GM18502 (cell line): ENCODE measurements around the gene SNX6.
"Not testable (repeated sequence)": the region's sequence is repeated elsewhere in the genome, so short reads cannot be mapped to it uniquely, and the experiment has no call there.

ENCODE experiments used
- ATAC-seq: cut with Tn5 transposase; IDR thresholded peaks from one replicate; pipeline ENCODE4 v1.9.1; 2021; ENCODE audit warnings: mild to moderate bottlenecking; ENCODE audit not compliant: unreplicated experiment, poor library complexity

Gene SNX6

DNA sequence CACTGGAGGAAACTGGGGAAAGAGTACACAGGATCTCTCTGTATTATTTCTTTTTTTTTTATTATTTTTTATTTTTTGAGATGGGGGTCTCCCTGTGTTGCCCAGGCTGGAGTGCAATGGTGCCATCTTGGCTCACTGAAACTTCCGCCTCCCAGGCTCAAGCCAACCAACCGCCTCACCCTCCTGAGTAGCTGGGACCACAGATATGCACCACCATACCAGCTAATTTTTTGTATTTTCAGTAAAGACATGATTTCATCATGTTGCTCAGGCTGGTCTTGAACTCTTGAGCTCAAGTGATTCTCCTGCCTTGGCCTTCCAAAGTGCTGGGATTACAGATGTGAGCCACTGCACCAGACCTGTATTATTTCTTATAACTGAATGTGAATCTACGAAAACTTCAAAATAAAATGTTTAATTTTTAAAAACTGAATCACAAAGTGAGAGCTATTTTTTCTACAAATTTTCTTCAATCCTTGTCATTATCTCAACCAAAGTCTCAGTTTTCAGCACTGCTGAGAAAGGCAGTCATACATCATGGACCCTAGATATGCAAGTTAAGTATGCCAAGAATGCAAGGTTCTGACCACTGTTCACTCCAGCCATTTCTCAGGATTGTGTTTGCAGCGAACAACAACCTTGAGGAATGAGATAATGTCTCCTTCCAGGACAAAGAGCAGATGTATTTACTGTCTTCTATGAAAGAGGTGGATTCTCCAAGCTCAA is 92.8 kb downstream of the SNX6 start:
- ATAC-seq, result no peak

DNA sequence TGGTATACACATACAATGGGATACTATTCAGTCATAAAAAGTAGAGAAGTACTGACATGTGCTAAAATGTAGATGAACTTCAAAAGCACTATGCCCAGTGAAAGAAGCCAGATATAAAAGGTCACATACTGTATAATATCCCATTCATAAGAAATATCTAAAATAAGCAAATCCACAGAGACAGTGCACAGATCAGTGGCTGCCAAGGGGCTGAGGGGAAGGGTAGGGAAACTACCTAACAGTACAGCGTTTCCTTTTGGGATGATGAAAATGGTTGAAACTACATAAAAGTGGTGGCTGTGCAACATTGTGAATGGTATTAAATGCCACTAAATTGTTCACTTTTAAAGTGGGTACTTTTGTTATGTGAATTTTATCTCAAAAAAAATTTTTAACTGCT is 102.4 kb downstream of the SNX6 start:
- ATAC-seq, result no peak

DNA sequence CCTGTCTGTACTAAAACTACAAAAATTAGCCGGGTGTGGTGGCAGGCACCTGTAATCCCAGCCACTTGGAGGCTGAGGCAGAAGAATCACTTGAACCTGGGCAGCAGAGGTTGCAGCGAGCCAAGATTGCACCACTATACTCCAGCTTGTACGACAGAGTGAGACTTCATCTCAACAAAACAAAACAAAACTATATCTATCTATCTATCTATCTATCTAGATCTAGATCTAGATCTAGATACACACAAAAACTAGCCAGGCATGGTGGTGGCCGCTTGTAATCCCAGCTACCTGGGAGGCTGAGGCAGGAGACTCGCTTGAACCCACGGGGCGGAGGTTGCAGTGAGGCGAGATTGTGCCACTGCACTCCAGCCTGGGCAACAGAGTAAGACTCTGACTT is 105.7 kb downstream of the SNX6 start:
- not testable (repeated sequence) for ATAC-seq

DNA sequence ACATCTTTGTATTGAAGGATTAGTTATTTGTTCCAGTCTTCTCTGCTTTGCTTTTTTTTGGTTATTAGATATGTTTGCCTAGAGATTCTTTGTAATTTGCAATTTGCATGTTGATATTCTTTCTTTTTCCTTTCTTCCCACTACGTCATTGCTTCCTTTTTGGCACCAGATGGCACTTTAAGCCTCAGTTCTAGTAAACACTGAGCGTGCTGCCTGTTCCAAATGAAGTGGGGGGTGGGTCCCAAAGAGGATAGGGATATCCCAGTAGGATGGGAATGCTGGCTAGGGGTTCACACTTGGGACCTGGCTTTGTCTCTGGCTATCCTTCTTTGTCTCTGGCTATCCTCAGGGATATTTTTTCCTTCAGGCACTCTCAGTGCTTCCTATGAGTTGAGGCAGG is 107.5 kb downstream of the SNX6 start:
- ATAC-seq, result no peak

DNA sequence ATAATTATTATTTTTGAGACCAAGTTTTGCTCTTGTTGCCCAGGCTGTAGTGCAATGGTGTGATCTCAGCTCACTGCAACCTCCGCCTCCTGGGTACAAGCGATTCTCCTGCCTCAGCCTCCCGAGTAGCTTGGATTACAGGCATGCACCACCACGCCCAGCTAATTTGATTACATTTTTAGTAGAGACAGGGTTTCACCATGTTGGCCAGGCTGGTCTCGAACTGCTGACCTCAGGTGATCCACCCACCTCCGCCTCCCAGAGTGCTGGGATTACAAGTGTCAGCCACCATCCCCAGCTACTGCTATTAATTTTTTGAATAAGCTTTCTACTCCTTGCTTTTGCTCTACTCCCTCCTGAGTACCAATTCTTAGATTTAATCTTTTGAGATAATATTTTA is 108.9 kb downstream of the SNX6 start:
- not testable (repeated sequence) for ATAC-seq

DNA sequence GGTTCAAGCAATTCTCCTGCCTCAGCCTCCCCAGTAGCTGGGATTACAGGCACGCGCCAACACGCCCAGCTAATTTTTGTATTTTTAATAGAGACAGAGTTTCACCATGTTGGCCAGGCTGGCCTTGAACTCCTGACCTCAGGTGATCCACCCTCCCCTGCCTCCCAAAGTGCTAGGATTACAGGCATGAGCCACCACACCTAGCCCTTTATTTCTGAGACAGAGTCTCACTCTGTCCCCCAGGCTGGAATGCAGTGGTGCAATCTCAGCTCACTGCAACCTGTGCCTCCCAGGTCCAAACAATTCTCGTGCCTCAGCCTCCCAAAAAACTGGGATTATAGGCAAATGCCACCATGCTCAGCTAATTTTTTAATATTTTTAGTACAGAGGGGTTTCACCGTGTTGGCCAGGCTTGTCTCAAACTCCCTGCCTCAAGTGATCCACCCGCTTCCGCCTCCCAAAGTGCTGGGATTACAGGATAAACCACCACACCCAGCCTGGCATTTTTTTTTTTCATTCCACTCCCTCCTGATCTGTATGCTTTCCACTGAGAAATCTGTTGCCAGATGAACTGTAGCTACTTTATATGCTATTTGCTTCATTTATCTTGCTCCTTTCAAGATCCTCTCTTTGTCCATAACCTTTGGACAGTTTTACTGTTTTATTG is 109.5 kb downstream of the SNX6 start:
- ATAC-seq, result not testable (repeated sequence)
